ENCODE measurements around the gene REXO5.

- no peak for TF ChIP-seq POLR2AphosphoS5 (IDR thresholded peaks at IDR 0.05)
- TF ChIP-seq CTCF (IDR thresholded peaks at IDR 0.05): no peak
- TF ChIP-seq POLR2A (IDR thresholded peaks at IDR 0.05): no peak
- no peak for TF ChIP-seq EP300 (IDR thresholded peaks at IDR 0.05)
These were observed 24.0 kb downstream of the REXO5 start for GRCh38 chr16:20830372-20830771.
